ENCODE results near the gene ISCA1. TPM values are rescaled to one million over a fixed set of nuclear protein-coding genes. Genes with fewer than 3 reads are reported as not detected.

The ISCA1 gene
- polyA plus RNA-seq, 1 experiment = 15.6 TPM

- CTCF ChIA-PET = interaction anchor here (0.7 to 1.3 kb wide), 2 partner anchors 9 to 78 kb away, joined by 3 read pairs; no protein-coding TSS in a partner anchor
Measured at GRCh38 chr9:86279839-86280238, 2.5 kb downstream of the ISCA1 start.

DNA sequence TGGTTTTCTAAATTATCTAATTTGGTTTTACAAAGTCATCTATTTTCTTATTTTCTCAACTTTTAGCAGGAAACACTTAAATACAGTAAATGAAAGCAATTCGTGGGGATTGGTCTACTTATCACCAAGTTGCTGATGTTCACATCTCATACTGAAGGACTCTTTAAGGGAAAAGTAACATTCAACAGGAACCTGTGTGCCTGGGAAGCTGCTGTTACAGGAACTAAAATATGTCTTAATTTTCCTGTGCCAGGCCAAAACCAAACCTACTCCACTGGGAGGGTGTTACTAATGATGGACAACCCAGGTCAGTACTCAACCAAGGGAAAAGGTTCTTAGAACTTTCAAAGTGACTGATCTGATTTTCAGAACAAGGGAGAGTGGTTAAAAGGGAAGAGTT is 5.3 kb downstream of the ISCA1 start:
- no peaks in the 10 kb centered on the region for H3K27me3 ChIP-seq (ENCODE audit: control insufficient read depth, insufficient read depth, low read length)
- H3K36me3 ChIP-seq (ENCODE audit: control insufficient read depth, insufficient read depth, low read length) = peaks cover 7% of the 10 kb centered on the region; the same call in 1 of the 2 replicates
- no peak for DNase-seq (ENCODE audit: low read depth)
- no peak overlapping the region for H3K4me3 ChIP-seq (ENCODE audit: low read depth, low read length)
- ChIA-PET CTCF (interaction anchor here (0.7 to 3.6 kb wide), 3 partner anchors 10 to 75 kb away, joined by 4 to 18 read pairs (median 13); no protein-coding TSS in a partner anchor), POLR2A (no interaction called here)
- TF ChIP-seq CTCF (IDR thresholded peaks at IDR 0.05; ENCODE audit: insufficient read depth, low read depth, low read length) = no peak

More at GRCh38 chr9:86279839-86280238, 2.5 kb downstream of the ISCA1 start:
- Histone ChIP-seq H3K36me3 (ENCODE audit: control insufficient read depth, insufficient read depth, low read length) (0 out of 2 replicates have a peak, but pooled peaks cover 3% of the 10 kb centered on the region), H3K27me3 (ENCODE audit: control insufficient read depth, insufficient read depth, low read length) (no peaks in the 10 kb centered on the region), H3K4me3 (ENCODE audit: low read depth, low read length) (no peak overlapping the region)
- POLR2A ChIA-PET = no interaction called here
- DNase-seq (ENCODE audit: low read depth) = no peak
- TF ChIP-seq CTCF (IDR thresholded peaks at IDR 0.05; ENCODE audit: insufficient read depth, low read depth, low read length) = no peak

- no peak for DNase-seq (ENCODE audit: low read depth)
- H3K27me3 ChIP-seq (ENCODE audit: control insufficient read depth, insufficient read depth, low read length) = no peaks in the 10 kb centered on the region
- ChIA-PET CTCF (interaction anchor here (0.9 to 3.6 kb wide), 4 partner anchors 9 to 74 kb away, joined by 3 to 18 read pairs (median 10); no protein-coding TSS in a partner anchor), POLR2A (no interaction called here)
- no peak for TF ChIP-seq CTCF (IDR thresholded peaks at IDR 0.05; ENCODE audit: insufficient read depth, low read depth, low read length)
- peaks cover 10% of the 10 kb centered on the region for H3K36me3 ChIP-seq (ENCODE audit: control insufficient read depth, insufficient read depth, low read length)
- H3K4me3 ChIP-seq (ENCODE audit: low read depth, low read length) = no peak overlapping the region
Measured at GRCh38 chr9:86275962-86276361, 6.4 kb downstream of the ISCA1 start.

GRCh38 chr9:86274821-86275643 is 7.3 kb downstream of the ISCA1 start:
- H3K27me3 ChIP-seq (ENCODE audit: control insufficient read depth, insufficient read depth, low read length) = no peaks in the 10 kb centered on the region
- no peak overlapping the region for H3K4me3 ChIP-seq (ENCODE audit: low read depth, low read length)
- TF ChIP-seq CTCF (IDR thresholded peaks at IDR 0.05; ENCODE audit: insufficient read depth, low read depth, low read length) = no peak
- ChIA-PET POLR2A (no interaction called here), CTCF (interaction anchor here (0.8 to 3.6 kb wide), 4 partner anchors 8 to 73 kb away, joined by 3 to 18 read pairs (median 10); no protein-coding TSS in a partner anchor)
- peaks cover 10% of the 10 kb centered on the region for H3K36me3 ChIP-seq (ENCODE audit: control insufficient read depth, insufficient read depth, low read length)
- no peak for DNase-seq (ENCODE audit: low read depth)

DNA sequence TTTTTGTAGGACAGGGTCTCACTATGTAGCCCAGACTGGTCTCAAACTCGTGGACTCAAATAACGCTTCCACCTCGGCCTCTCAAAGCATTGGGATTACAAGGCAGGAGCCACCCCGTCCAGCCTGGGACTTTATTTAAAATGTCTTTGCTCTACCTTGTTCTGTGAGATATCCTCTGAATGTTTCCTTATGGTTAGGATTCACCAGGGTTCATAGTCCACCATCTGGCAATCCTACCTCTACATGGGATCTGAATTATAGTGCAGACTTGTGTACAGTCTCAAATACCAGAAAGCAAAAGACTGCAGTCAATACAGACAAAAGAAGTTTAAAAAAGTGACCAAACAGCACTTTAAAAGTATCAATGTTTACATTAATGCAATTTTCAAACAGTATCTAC is 10.1 kb downstream of the ISCA1 start:
- ChIA-PET POLR2A (no interaction called here), CTCF (no interaction called here)
- Histone ChIP-seq H3K36me3 (ENCODE audit: control insufficient read depth, insufficient read depth, low read length) (peaks cover 8% of the 10 kb centered on the region), H3K4me3 (ENCODE audit: low read depth, low read length) (no peak overlapping the region), H3K27me3 (ENCODE audit: control insufficient read depth, insufficient read depth, low read length) (no peaks in the 10 kb centered on the region)
- DNase-seq (ENCODE audit: low read depth) = no peak
- TF ChIP-seq CTCF (IDR thresholded peaks at IDR 0.05; ENCODE audit: insufficient read depth, low read depth, low read length) = no peak
